NCI-H128 (cell line): ENCODE results near the gene KIDINS220.
A peak's percentile ranks its signal among the peaks of the same experiment; 100 is the strongest.

Source experiments
- DNase-seq: peaks from one replicate; lab custom pipeline; 2025; ENCODE audit not compliant: unreplicated experiment; lab: John Stamatoyannopoulos, UW

Gene KIDINS220

DNA sequence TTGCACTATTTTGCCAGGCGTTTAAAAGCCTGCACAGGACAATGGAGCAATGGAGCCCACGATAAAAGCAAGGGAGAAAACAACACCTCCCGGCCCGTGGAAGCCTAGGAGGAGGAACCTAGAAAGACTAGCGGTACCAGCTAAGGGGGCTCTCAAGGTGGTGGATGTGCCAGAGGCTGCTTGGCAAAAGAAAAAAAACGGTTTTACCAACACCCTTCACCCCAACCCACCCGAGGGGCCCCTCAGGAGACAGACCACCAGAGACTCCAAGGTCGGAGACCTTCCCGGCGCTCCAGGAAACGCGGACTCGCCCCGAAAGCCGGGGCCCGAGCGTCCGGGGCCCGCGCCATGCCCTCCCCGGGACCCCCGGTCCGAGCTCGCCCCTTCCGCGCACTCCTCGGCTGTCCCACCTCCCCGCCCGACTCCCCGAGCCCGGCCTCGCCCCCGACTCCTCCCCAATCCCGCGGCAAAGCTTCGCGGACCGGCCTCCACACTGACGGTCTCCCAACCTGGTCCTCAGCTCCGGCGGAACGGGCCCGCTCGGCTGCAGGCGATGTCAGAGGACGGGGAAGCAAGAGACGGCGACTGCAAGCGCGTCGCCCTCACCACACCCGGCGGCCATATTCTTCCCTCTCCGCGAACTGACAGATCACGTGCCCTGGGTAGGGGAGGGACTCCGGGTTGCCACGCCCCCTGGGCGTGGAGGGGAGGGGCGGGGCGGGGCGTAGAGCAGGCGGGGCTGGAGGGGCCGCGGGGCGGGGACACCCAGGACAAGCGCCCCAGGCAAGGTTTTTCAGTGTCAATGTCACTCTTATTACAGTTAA lies at the start of gene KIDINS220:
Gene KIDINS220, minus strand, starts transcription at position 643 of the 824 bp plus-strand sequence. CDS start 10,520 bp downstream, outside the sequence.
- peak; percentile 21 for DNase-seq

GRCh38 chr2:8886876-8887275 lies 49.5 kb upstream of the KIDINS220 start:
- DNase-seq: no peak

DNA sequence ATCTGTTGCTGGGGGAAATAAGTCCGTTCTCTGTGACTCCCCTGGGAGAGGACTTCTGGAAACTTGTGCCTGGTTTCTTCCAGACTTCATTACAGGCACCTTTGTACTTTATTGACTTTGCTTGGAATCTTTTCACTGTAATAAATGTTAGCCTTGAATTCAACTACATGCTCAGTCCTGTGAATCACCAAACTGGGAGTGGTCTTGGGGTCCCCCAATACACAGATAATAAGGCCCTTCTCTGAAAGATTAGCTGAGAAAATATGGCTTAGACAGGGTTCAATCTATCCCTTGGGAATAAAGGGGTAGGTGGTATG lies 48.7 kb upstream of the KIDINS220 start:
- DNase-seq: no peak

DNA sequence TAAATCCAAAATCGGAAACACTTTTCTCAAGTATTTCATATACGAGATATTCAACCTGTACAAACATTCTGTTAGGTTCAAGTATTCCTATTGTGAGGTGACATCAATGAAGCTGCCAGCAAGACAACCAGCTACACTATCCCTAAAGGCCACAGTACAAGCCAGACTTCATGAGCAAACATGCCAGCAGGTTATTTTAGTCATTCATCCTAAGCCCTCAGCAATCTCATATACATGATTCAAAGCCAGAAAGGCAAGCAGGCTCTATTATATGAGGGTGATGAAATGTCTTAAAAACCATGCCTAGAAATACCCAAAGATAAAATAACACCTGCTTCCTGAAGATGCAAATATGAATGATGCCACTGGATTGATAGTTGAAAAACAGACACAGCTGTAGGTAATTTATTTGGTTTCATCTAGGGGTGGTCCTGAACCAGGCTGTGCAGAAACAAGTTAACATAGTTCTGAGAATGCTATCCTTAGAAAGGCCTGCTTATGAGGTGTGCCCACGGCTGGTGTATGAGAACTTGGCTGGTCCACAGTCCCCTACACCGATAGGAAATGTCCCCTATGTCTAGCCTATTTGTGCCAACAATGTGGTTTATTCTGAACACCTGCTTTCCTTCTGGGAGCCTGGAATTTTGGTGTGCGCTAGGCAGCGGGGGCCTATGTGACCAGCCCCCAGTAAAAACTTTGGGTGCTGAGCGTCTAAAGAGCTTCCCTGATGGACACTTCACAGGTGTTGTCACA lies 48.2 kb upstream of the KIDINS220 start:
- DNase-seq: no peak

DNA sequence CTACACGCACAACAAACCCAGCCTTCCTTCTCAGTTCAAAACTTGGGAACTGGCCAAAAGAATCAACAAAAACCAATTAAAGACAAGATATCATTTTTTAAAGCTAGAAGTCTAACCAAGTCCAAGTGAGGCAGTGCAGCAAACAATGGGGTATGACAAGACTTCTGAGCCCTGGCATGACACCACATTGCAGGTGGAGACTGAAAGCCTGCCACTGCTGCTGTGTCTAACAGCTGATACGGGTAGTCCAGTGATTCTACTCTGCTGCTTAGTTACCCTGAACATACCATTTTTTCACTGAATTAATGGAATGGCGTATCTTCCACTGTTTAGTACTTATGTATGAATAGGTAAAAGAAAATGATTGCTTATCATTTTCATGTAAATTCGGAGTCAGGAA lies 47.4 kb upstream of the KIDINS220 start:
- DNase-seq: no peak

- no peak for DNase-seq
Measured at GRCh38 chr2:8882094-8882493, 44.7 kb upstream of the KIDINS220 start.

DNA sequence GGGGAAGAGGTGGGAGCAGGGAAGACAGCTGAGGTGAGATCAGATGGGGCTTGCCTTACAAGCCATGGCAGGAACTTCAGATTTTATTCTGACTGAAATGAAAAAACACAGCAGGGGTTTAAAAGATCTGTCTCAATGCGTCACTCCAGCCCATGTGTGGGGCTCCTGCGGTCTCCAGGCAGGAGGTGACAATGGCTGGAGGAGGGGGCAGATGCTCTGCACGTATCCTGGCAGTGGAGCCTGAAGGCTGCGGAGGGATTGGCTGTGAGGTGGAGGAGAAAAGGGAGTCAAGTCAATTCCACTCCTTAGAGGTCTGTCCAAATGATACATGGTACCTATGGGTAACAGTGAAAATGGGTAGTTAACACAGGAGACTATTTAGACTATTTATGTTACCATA lies 40.5 kb upstream of the KIDINS220 start:
- no peak for DNase-seq

DNA sequence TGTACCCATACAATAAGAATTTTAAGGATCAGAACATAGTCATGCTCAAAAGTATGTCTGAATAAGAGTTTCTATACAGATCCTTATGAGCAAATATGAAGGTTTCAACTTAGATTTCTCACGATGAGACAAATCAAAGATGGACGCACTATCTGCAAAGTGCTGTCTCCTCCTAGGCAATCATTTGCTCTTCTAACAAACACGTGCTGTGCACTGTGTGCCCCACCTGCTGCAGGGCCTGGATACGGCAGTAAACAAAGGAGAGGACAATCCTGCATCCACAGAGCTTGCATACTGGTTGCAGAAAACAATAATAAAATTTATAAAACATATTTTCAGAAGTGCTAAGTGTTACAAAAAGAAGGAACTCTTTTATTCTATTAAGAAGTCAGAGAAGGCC lies 39.9 kb upstream of the KIDINS220 start:
- DNase-seq: no peak

- no peak for DNase-seq
Measured at GRCh38 chr2:8876628-8877027, 39.2 kb upstream of the KIDINS220 start.

GRCh38 chr2:8872821-8873432 lies 35.5 kb upstream of the KIDINS220 start:
- DNase-seq: peak; percentile 20

DNA sequence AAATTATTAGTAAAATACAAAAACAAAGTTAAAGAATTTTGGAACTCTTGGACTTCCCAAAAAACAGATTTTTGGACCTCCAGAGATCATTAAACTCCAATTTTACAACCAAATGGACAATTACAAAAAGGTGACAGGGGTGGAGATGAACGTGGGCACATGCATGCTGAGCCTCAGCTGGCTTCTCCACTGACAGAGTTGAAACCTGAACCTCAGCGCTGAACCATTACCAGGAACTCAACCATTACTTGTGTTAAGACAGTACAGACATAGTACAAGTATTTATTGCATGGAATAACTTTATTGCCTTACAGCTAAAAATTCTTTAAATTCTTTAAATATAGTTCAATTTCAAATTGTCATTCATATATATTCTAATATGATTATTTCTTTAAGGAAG lies 33.0 kb upstream of the KIDINS220 start:
- DNase-seq: no peak

GRCh38 chr2:8867363-8867762 lies 29.9 kb upstream of the KIDINS220 start:
- no peak for DNase-seq

- no peak for DNase-seq
Measured at GRCh38 chr2:8863331-8863953, 26.0 kb upstream of the KIDINS220 start.

- DNase-seq: no peak
Measured at GRCh38 chr2:8862230-8862629, 24.8 kb upstream of the KIDINS220 start.

GRCh38 chr2:8861797-8862196 lies 24.4 kb upstream of the KIDINS220 start:
- no peak for DNase-seq

DNA sequence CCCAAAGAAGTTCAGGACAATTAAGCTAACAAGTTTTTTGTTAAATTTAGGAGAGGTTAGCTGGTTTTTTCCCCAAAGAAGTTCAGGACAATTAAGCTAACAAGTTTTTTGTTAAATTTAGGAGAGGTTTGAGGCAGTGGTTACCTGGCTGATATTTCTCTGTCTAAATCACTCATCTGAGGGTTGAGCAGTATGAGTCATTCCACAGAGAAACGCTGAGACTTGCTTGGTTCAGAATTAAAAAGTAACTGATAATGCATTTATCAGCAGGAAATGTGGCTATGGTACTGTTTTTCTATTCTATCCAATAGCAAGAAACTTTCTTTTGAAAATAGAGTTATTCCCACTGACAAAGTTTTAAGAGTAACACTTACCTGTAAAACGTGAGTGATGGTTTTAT lies 22.8 kb upstream of the KIDINS220 start:
- DNase-seq: no peak

DNA sequence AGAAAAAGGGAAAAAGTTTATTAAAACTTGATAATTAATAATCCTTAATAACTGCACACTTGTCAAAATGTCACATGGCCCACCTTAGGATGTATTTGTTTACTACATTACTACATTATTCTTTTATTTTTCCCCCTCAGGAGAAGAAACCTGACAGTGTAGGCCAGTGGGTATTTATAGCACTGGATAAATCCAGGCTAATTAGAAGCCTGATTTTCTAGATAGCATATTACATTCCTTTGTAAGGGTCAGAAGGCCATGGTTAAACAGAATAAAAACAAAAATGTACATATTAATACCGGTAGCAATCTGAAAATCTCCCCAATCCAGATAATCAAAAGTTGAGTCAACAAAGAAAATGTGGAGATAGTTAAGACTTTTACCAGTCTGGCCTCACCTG lies 21.5 kb upstream of the KIDINS220 start:
- no peak for DNase-seq

DNA sequence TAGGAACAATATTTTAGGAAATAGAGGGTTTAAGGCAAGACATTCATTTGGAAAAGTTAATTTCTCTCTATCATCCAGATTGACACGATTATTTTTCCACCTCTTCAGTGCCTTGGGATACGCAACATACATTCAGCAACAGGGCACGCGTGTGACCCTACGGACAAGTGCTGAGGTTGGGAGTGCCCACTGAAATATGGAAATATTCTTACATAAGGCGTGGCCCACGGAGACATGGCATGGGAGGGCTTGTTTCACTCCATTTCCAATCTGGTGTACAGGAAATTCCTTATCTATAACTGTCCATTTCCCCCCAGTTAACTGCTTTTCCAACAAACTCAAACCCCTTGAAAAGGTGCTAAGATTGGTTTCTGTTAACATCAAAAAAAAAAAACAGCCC lies 20.9 kb upstream of the KIDINS220 start:
- DNase-seq: no peak

DNA sequence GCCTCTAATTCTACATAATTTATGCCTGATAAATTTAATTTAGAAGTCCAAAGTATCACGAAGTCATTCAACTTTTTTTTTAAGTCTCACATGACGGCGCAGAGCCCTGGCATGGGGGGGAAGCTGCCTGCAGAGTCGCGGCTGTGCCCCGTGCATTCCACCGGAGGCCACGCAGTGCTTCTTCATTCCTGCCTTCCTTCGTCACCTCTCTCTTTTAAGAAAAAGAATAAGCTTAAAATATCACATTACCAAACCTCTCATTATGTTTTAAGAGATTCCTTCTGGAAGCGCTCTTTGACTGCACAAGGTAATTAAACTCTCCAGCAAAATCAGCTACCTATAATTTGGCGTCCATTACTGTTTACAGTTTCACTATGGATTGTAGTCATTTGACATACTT lies 20.3 kb upstream of the KIDINS220 start:
- no peak for DNase-seq

- no peak for DNase-seq
Measured at GRCh38 chr2:8856176-8856575, 18.8 kb upstream of the KIDINS220 start.

GRCh38 chr2:8855010-8855409 lies 17.6 kb upstream of the KIDINS220 start:
- DNase-seq: no peak

DNA sequence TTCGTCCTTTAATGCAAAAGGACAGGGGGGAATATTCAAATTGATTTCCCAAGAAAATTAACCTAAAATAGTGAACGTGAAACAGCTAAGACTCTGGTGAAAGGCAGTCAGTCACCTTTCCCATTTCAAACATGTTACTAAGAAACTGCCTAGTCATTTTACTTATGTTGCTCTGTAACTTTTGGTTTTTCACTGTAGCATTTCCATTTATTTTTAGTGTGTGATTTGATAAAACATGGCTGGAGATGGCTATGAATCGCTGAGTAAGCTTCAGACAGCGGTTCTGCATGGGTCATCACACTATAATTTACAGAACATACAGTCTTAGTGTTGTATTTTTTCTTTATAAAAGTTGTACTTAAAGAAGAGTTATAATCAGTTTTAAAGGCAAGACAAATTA lies 16.0 kb upstream of the KIDINS220 start:
- DNase-seq: no peak
